ENCODE results near the gene TMEM171.

Gene TMEM171

GRCh38 chr5:73111536-73111935 lies 8.8 kb upstream of the TMEM171 start:
- CTCF ChIA-PET = interaction anchor here (1.1 kb wide), 1 partner anchor 11 kb away, joined by 3 read pairs; no protein-coding TSS in a partner anchor
- DNase-seq (ENCODE audit: extremely low spot score) = no peak
- no peak for TF ChIP-seq CTCF (IDR thresholded peaks at IDR 0.05; ENCODE audit: control extremely low read depth, extremely low read depth, low read depth, missing control alignments)

DNA sequence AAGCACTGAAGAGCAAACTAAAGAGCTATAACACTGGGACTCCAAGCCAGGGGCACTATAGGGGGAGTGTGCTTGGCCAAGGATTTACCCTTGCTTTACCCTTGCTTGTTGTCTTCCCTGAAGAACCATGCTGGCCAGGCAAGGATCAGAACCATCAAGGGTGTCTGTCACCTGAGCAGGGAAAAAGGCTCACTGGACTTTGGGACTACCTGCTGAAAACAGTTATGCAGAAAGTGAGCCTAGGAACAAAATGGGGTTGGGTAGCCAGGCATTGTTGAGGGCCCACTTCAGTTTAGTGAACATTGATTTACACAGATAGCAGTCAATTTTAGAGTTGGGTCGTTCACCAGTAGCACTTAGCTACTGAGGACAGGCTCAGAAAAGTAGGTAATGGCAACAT lies 8.0 kb upstream of the TMEM171 start:
- TF ChIP-seq CTCF (IDR thresholded peaks at IDR 0.05; ENCODE audit: control extremely low read depth, extremely low read depth, low read depth, missing control alignments) = no peak
- no peak for DNase-seq (ENCODE audit: extremely low spot score)
- ChIA-PET CTCF (no interaction called here), POLR2A (no interaction called here)

More at GRCh38 chr5:73111536-73111935, 8.8 kb upstream of the TMEM171 start:
- POLR2A ChIA-PET = no interaction called here

GRCh38 chr5:73114044-73114688 lies 6.2 kb upstream of the TMEM171 start:
- ChIA-PET POLR2A (no interaction called here), CTCF (interaction anchor here (1.2 kb wide), 1 partner anchor 12 kb away, joined by 3 read pairs; no protein-coding TSS in a partner anchor)
- DNase-seq (ENCODE audit: extremely low spot score) = no peak
- TF ChIP-seq CTCF (IDR thresholded peaks at IDR 0.05; ENCODE audit: control extremely low read depth, extremely low read depth, low read depth, missing control alignments) = no peak

DNA sequence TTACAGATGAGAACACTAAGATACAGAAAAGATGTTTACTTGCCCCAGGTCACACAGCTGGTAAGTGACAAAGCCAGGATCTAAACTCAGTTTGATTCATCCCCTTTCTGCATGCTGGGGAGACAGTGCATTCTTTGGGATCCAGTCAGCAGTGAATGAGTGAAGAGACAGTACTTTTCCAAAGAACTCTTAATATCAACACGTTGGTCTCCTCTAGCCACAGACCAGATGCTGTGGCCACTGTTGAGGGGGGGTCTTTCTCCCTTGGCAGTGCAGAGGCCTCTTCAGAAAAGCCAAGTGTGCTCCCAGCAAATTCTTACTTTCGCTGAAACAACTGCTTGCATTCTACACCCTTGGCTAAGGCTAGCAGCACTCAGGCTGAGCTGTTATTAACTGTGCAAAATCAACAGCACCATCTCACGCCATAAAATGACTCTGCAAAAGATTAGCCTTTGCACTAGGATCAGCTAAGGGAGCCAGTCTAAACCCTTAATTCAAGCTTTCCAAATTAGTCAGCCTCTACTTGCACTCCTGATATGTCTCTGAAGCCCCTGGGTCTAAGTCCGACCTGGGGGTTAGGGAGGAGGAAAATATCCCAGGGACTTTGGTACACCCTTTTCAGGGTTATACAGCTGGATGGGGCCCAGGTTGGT lies 4.8 kb upstream of the TMEM171 start:
- POLR2A ChIA-PET = no interaction called here
- no peak for TF ChIP-seq CTCF (IDR thresholded peaks at IDR 0.05; ENCODE audit: control extremely low read depth, extremely low read depth, low read depth, missing control alignments)
- DNase-seq (ENCODE audit: extremely low spot score) = no peak
- CTCF ChIA-PET = no interaction called here

GRCh38 chr5:73116506-73116905 lies 3.9 kb upstream of the TMEM171 start:
- ChIA-PET CTCF (no interaction called here), POLR2A (no interaction called here)
- no peak for DNase-seq (ENCODE audit: extremely low spot score)
- TF ChIP-seq CTCF (IDR thresholded peaks at IDR 0.05; ENCODE audit: control extremely low read depth, extremely low read depth, low read depth, missing control alignments) = no peak

- no peak for TF ChIP-seq CTCF (IDR thresholded peaks at IDR 0.05; ENCODE audit: control extremely low read depth, extremely low read depth, low read depth, missing control alignments)
- ChIA-PET CTCF (no interaction called here), POLR2A (no interaction called here)
- DNase-seq (ENCODE audit: extremely low spot score) = no peak
Measured at GRCh38 chr5:73117088-73117740, 3.2 kb upstream of the TMEM171 start.

Measured in GM10248 (cell line).